Heart left ventricle (tissue), 16 donors: ENCODE results near the gene CENATAC. TPM values are rescaled to one million over a fixed set of nuclear protein-coding genes. Genes with fewer than 3 reads are reported as not detected.

Source experiments
- ATAC-seq, 4 donors: fragments of 200-7000 bp; cut with Tn5 transposase; one replicate each; pipeline ENCODE4 v1.9.1; 2020 to 2022; ENCODE audit warnings: moderate library complexity in 4 of 4, mild to moderate bottlenecking in 3 of 4, moderate number of reproducible peaks in 1 of 4
- DNase-seq, 5 donors: peaks; one replicate each; pipeline ENCODE4 v3.0.0-alpha.2; 2020
- H3K27ac ChIP-seq, 12 donors: fragments of 200-600 bp; sonication (generic) in 4 of 12; one replicate each; pipeline versions ENCODE4 v1.5.0 to v1.8.0; 2016 to 2022; ENCODE audit warnings: mild to moderate bottlenecking in 2 of 12
- H3K27me3 ChIP-seq, 9 donors: fragments of 200-600 bp; sonication (generic) in 2 of 9; one replicate each; pipeline versions ENCODE4 v1.5.1 to v1.8.0; 2016 to 2022; ENCODE audit warnings: mild to moderate bottlenecking in 3 of 9
- H3K36me3 ChIP-seq, 9 donors: fragments of 200-600 bp; sonication (generic) in 2 of 9; one replicate each; pipeline versions ENCODE4 v1.5.0 to v1.8.0; 2018 to 2022; ENCODE audit warnings: mild to moderate bottlenecking in 2 of 9
- H3K4me1 ChIP-seq, 12 donors: fragments of 200-600 bp; sonication (generic) in 4 of 12; one replicate each; pipeline versions ENCODE4 v1.5.0 to v1.8.0; 2016 to 2022; ENCODE audit warnings: mild to moderate bottlenecking in 3 of 12
- H3K4me3 ChIP-seq, 12 donors: fragments of 200-600 bp; sonication (generic) in 4 of 12; one replicate each; pipeline versions ENCODE4 v1.5.0 to v1.8.0; 2017 to 2022; ENCODE audit warnings: mild to moderate bottlenecking in 9 of 12, moderate library complexity in 4 of 12
- H3K9me3 ChIP-seq, 12 donors: fragments of 200-600 bp; sonication (generic) in 4 of 12; one replicate each; pipeline versions ENCODE4 v1.5.0 to v1.8.0; 2016 to 2022; ENCODE audit warnings: mild to moderate bottlenecking in 1 of 12
- POLR2A ChIP-seq, 2 donors: fragments of 450-650 bp; IDR thresholded peaks; one replicate each; pipeline ENCODE4 v1.6.1; 2017; ENCODE audit warnings: antibody characterized with exemption in 2 of 2, mild to moderate bottlenecking in 2 of 2, moderate library complexity in 2 of 2
- WGBS, 4 donors: extraction: QIAGEN DNeasy Blood & Tissue Kit in 2 of 4; methylation state at CpG; one replicate each; pipeline versions ENCODE4 v1.1.5 to v1.1.7; 2013 to 2018; 5-methylcytosine and 5-hydroxymethylcytosine counted together
- intact Hi-C, 10 donors: fragments of 100-400 bp; cut with DNase I; formaldehyde crosslinking; loops; one replicate each; pipeline versions ENCODE4 v1.11.1 to v1.14.2; 2022
- polyA plus RNA-seq, 2 donors: library from polyadenylated mRNA; stranded (reverse); fragments of 200-250 nt; gene quantifications; one replicate each; pipeline ENCODE4 v1.2.3, GENCODE V29; 2013
- total RNA-seq, 9 donors: library from RNA; depleted of rRNA in 2 of 9; stranded (reverse); fragments of >200 nt in 2 of 9; fragmentation: NEBNext Ultra II Directional in 3 of 9; extraction: Animal tissue kit (Norgen Biotek cat#: 25700) in 3 of 9; gene quantifications; one replicate each; pipeline versions ENCODE4 v1.1.0 to v1.2.4, GENCODE V29; 2016 to 2023
- TF ChIP-seq, protein P1 (sequence below), 12 donors: fragments of 200-600 bp; sonication (generic) in 4 of 12; IDR thresholded peaks; one replicate each; pipeline versions ENCODE4 v1.5.0 to v1.8.0; 2018 to 2022; ENCODE audit warnings: antibody characterized with exemption in 12 of 12, mild to moderate bottlenecking in 5 of 12
- donor health status: ischemic (EF 13 %, LVEDD 7.1; RV severe dilation, severe dysfunction).
- donor health status: healthy with polysubstance abuse.
- donor health status: DM: no; HTN: yes; CAD: no.
- donor health status: DM: no; HTN: no; CAD: no.
- donor health status: ischemic (EF 25% LVEDD 6.9; RV normal size, moderate dysfunction).
- donor health status: ischemic (EF 25% LVEDD 5.7; RV mildly dilated, moderate dysfunction).
- donor health status: healthy.
- donor health status: DM: yes; HTN: yes; CAD: no.
- donor health status: ischemic (EF 35%, LVEDD 5.7; RV mildly dilated, moderate dysfunction).
- donor health status: nonischemic (EF 11% LVEDD 7.7; RV severe dilation, severe dysfunction).
- donor health status: DM: yes; HTN: yes; CAD: no.
- donor health status: PGD.
- donor health status: ischemic (EF 29% LVEDD 5.4; RV normal size, mild dysfunction).
- donor health status: nonischemic (EF 23%, LVEDD 6.1; RV moderate dilation, normal function).

The CENATAC gene
- total and polyA plus RNA-seq, 11 donors, result 7.9 to 27.3 (median 11.7) TPM

DNA sequence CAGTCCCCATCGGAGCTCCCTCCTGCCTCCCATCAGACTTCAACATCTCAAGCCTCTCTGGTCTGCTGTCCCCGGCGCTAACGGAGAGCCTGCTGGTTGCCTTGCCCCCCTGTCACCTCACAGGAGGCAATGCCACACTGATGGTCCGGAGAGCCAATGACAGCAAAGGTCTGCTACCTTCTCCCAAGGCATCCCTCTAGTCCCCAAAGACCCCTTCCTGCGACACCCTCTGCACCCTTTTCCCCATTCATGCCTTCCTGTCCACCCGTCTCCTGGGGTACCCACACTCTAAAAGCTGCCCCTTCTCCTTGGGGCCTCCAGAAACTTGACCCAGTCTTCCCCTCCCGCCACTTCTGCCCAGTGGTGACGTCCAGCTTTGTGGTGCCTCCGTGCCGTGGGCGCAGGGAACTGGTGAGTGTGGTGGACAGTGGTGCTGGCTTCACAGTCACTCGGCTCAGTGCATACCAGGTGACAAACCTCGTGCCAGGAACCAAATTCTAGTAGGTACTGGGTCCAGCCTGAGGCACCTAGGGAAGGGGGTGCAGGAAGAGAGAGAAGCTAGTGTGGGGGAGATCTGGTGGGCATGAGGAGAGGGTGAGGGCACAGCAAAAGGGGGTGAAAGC lies 41.0 kb upstream of the CENATAC start:
- Histone ChIP-seq H3K27me3 (peaks cover 0 to 4% (median 0%) of the 10 kb centered on the region in 9 donors), H3K4me1 (peaks cover 0 to 7% (median 0%) of the 10 kb centered on the region in 12 donors), H3K4me3 (no peak overlapping the region), H3K27ac (no peak overlapping the region), H3K36me3 (no peaks in the 10 kb centered on the region), H3K9me3 (no peaks in the 10 kb centered on the region)
- TF ChIP-seq, protein P1, sequence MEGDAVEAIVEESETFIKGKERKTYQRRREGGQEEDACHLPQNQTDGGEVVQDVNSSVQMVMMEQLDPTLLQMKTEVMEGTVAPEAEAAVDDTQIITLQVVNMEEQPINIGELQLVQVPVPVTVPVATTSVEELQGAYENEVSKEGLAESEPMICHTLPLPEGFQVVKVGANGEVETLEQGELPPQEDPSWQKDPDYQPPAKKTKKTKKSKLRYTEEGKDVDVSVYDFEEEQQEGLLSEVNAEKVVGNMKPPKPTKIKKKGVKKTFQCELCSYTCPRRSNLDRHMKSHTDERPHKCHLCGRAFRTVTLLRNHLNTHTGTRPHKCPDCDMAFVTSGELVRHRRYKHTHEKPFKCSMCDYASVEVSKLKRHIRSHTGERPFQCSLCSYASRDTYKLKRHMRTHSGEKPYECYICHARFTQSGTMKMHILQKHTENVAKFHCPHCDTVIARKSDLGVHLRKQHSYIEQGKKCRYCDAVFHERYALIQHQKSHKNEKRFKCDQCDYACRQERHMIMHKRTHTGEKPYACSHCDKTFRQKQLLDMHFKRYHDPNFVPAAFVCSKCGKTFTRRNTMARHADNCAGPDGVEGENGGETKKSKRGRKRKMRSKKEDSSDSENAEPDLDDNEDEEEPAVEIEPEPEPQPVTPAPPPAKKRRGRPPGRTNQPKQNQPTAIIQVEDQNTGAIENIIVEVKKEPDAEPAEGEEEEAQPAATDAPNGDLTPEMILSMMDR (IDR thresholded peaks at IDR 0.05), result peak in 2 of 12 donors; percentile 2 to 19
- TF ChIP-seq POLR2A (IDR thresholded peaks at IDR 0.05), result no peak
- intact Hi-C loops, result loop anchor here (1.0 to 10.0 kb wide), 8 partner anchors 48 to 270 kb away; no protein-coding TSS in a partner anchor
- ATAC-seq (no peak), DNase-seq (no peak)
- 49 to 55% (median 54%) methylated on average over 14 of the region's 14 CpGs for WGBS, 4 donors

DNA sequence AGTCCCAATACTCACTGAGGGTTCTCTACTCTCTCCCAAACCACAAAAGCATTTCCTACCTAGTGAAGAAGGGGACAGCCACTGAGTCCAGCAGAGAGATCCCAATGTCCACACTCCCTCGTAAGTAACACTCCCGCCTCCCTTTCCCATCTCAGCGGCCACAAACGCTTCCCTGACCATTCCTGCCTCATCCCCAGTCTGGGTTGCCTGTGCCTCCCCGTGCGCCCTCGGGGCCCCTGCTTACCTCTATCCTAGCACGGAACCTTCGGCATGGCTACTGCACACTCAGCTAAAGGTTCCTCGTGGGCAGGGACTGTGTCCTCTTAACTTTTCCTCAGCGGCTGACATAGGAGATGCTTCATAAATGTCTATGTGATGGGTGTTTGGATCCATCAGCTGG lies 40.4 kb upstream of the CENATAC start:
- TF ChIP-seq, protein P1 (IDR thresholded peaks at IDR 0.05), result no peak
- TF ChIP-seq POLR2A (IDR thresholded peaks at IDR 0.05), result no peak
- no peaks in the 10 kb centered on the region for H3K36me3 ChIP-seq
- WGBS, 4 donors, result 79 to 85% (median 82%) methylated on average over 11 of the region's 11 CpGs
- H3K27ac ChIP-seq, result no peak overlapping the region
- H3K4me1 ChIP-seq, result peaks cover 0 to 7% (median 0%) of the 10 kb centered on the region in 12 donors
- no peak overlapping the region for H3K4me3 ChIP-seq
- no peaks in the 10 kb centered on the region for H3K9me3 ChIP-seq
- DNase-seq (no peak), ATAC-seq (no peak)
- intact Hi-C loops, result loop anchor here in 8 of 10 donors (2.0 to 10.0 kb wide), 6 partner anchors 49 to 270 kb away; no protein-coding TSS in a partner anchor
- H3K27me3 ChIP-seq, result peaks cover 0 to 4% (median 0%) of the 10 kb centered on the region in 9 donors

DNA sequence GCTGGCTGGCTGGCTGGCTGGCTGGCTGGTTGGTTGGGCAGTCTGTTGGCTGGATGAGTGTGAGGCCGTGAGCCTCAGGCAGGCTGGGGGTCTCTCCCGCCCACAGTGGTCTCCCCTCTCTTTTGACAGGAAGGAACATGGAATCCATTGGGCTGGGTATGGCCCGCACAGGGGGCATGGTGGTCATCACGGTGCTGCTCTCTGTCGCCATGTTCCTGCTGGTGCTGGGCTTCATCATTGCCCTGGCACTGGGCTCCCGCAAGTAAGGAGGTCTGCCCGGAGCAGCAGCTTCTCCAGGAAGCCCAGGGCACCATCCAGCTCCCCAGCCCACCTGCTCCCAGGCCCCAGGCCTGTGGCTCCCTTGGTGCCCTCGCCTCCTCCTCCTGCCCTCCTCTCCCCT lies 40.0 kb upstream of the CENATAC start:
- Histone ChIP-seq H3K27me3 (peaks cover 0 to 4% (median 0%) of the 10 kb centered on the region in 9 donors), H3K4me1 (peaks cover 0 to 7% (median 0%) of the 10 kb centered on the region in 12 donors), H3K27ac (no peak overlapping the region), H3K36me3 (no peaks in the 10 kb centered on the region), H3K9me3 (no peaks in the 10 kb centered on the region), H3K4me3 (no peak overlapping the region)
- 85 to 94% (median 90%) methylated on average over 8 of the region's 8 CpGs for WGBS, 4 donors
- intact Hi-C loops, result loop anchor here in 8 of 10 donors (2.0 to 10.0 kb wide), 6 partner anchors 49 to 271 kb away; no protein-coding TSS in a partner anchor
- DNase-seq, result no peak
- no peak for ATAC-seq
- no peak for TF ChIP-seq POLR2A (IDR thresholded peaks at IDR 0.05)
- TF ChIP-seq, protein P1 (IDR thresholded peaks at IDR 0.05), result no peak

GRCh38 chr11:118958577-118958976 lies 39.4 kb upstream of the CENATAC start:
- TF ChIP-seq POLR2A (IDR thresholded peaks at IDR 0.05), result no peak
- TF ChIP-seq, protein P1 (IDR thresholded peaks at IDR 0.05), result no peak
- 73 to 100% (median 83%) methylated on average over 2 of the region's 2 CpGs for WGBS, 4 donors
- Histone ChIP-seq H3K27ac (no peak overlapping the region), H3K4me3 (no peak overlapping the region), H3K4me1 (peaks cover 0 to 7% (median 0%) of the 10 kb centered on the region in 12 donors), H3K27me3 (no peaks in the 10 kb centered on the region), H3K9me3 (no peaks in the 10 kb centered on the region), H3K36me3 (no peaks in the 10 kb centered on the region)
- ATAC-seq, result no peak
- intact Hi-C loops, result loop anchor here in 5 of 10 donors (5.0 to 10.0 kb wide), 3 partner anchors 54 to 271 kb away; no protein-coding TSS in a partner anchor
- DNase-seq, result no peak
